MCF 10A (cell line): Measurements from ENCODE around the gene DCPS. TPM values are rescaled to one million over a fixed set of nuclear protein-coding genes. Genes with fewer than 3 reads are reported as not detected.

ENCODE experiments used
- BruUV-seq: library from RNA; stranded (reverse); fragments of 400-500 nt; replicated peaks from 2 replicates; lab custom pipeline; 2021; lab: Mats Ljungman, UMichigan
- CTCF ChIA-PET: fragments of 300-600 bp; sonication (Branson Sonifier 250); formaldehyde crosslinking; extraction: SDS; loops from one replicate; lab custom pipeline; 2021; ENCODE audit warnings: antibody characterized with exemption, inconsistent platforms; lab: Yijun Ruan, JAX
- POLR2A ChIA-PET: fragments of 300-600, 350-650 bp; sonication (Branson Sonifier 250); formaldehyde crosslinking; extraction: SDS; loops from one replicate; lab custom pipeline; 2020; ENCODE audit warnings: antibody characterized with exemption, inconsistent platforms; lab: Yijun Ruan, JAX
- DNase-seq: peaks from one replicate; pipeline ENCODE4 v3.0.0-alpha.2; 2018; ENCODE audit not compliant: unreplicated experiment
- H3K27ac Mint-ChIP-seq: one replicate; pipeline ENCODE4 v1.8.0; 2022; ENCODE audit warnings: mild to moderate bottlenecking, low read depth, mixed read lengths; ENCODE audit not compliant: unreplicated experiment
- H3K27me3 Mint-ChIP-seq: one replicate; pipeline ENCODE4 v1.8.0; 2022; ENCODE audit warnings: mixed read lengths; ENCODE audit not compliant: insufficient read depth, unreplicated experiment
- H3K36me3 Mint-ChIP-seq: one replicate; pipeline ENCODE4 v1.8.0; 2022; ENCODE audit warnings: mild to moderate bottlenecking, moderate library complexity, mixed read lengths; ENCODE audit not compliant: insufficient read depth, unreplicated experiment
- H3K4me1 Mint-ChIP-seq: one replicate; pipeline ENCODE4 v1.8.0; 2022; ENCODE audit warnings: mixed read lengths; ENCODE audit not compliant: insufficient read depth, unreplicated experiment
- H3K4me3 Mint-ChIP-seq: one replicate; pipeline ENCODE4 v1.8.0; 2022; ENCODE audit warnings: mild to moderate bottlenecking, moderate library complexity, mixed read lengths; ENCODE audit not compliant: unreplicated experiment
- H3K9me3 Mint-ChIP-seq: one replicate; pipeline ENCODE4 v1.8.0; 2022; ENCODE audit warnings: mixed read lengths; ENCODE audit not compliant: unreplicated experiment
- CTCF ChIP-seq: fragments of 200-600 bp; IDR thresholded peaks from one replicate; pipeline ENCODE4 v1.8.0; 2022; ENCODE audit warnings: antibody characterized with exemption, mild to moderate bottlenecking; ENCODE audit not compliant: unreplicated experiment
- intact Hi-C: fragments of 100-400 bp; cut with micrococcal nuclease; formaldehyde crosslinking; loops from 2 replicates; pipeline ENCODE4 v1.14.1; 2022
- total RNA-seq: library from RNA; stranded (reverse); gene quantifications from 2 replicates; pipeline ENCODE4 v1.2.3, GENCODE V29; 2022

DCPS gene
- total RNA-seq, 1 experiment from 2014 or later: 33.7 TPM

DNA sequence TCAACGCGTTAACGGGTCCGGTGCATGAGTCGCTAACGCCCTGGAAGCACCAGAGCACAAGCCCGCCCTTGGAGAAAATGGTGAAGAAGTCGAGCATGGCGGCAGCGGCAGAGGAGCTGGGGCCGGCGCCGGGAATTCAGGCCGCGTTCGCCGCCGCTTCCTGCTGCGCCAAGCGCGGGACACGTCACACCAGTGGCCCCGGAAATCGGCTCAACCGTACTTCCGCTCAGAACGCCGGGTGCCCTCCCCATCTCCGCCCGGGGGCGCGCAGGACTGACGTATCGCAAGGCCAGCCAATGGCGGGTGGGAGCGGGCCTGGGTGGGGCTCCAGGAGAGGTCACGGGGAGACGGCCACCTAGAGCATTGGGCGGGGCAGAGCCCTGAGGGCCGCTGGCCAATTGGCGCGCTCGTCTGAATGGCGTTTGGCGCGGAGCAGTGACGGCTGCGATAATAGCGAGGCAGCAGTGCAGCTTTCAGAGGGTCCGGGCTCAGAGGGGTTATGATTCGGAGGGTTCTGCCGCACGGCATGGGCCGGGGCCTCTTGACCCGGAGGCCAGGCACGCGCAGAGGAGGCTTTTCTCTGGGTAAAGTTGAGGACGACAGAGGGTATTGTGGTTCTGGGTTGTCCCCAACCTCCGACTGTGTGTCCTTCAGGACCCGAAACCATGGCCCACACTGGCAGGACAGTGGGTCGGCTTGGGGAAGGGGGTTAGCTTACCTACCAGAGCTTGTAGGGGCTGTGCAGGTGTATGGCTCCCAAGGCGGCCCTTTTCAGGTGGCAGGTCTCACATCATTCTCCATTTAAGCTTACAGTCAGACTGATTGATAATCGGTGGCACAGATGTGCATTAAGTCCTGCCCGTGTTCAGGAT is 34.9 kb upstream of the DCPS start, which contains the start of the genes FOXRED1 and SRPRA:
Gene FOXRED1 (plus strand): TSS at position 447 of the 872 bp plus-strand sequence. CDS start 53 bp downstream, at position 500.
Gene SRPRA (minus strand): TSS at position 188 of the 872 bp plus-strand sequence. CDS start 91 bp downstream, at position 97.
- no peak for TF ChIP-seq CTCF
- H3K36me3 Mint-ChIP-seq: peaks cover 60% of the 10 kb centered on the region
- H3K4me1 Mint-ChIP-seq: peaks cover 23% of the 10 kb centered on the region
- H3K27ac Mint-ChIP-seq: peak within 1 kb of the TSS; percentile 97
- ChIA-PET CTCF (interaction anchor here (0.6 kb wide), 1 partner anchor 41 kb away, joined by 3 read pairs; no protein-coding TSS in a partner anchor), POLR2A (interaction anchor here (0.5 to 3.4 kb wide), 21 partner anchors 10 to 1227 kb away, joined by 3 to 41 read pairs (median 3); partner anchors contain the start of genes DCPS, FAM118B, PUS3 and RPUSD4)
- H3K27me3 Mint-ChIP-seq: no peaks in the 10 kb centered on the region
- DNase-seq: peak; percentile 99
- peak within 1 kb of the TSS; percentile 94 for H3K4me3 Mint-ChIP-seq
- BruUV-seq: TSS peak; percentile 81
- intact Hi-C loops: loop anchor here (1.0 to 5.0 kb wide), 3 partner anchors 35 to 347 kb away; partner anchors contain the start of genes DCPS, FAM118B and RPUSD4
- H3K9me3 Mint-ChIP-seq: no peaks in the 10 kb centered on the region

DNA sequence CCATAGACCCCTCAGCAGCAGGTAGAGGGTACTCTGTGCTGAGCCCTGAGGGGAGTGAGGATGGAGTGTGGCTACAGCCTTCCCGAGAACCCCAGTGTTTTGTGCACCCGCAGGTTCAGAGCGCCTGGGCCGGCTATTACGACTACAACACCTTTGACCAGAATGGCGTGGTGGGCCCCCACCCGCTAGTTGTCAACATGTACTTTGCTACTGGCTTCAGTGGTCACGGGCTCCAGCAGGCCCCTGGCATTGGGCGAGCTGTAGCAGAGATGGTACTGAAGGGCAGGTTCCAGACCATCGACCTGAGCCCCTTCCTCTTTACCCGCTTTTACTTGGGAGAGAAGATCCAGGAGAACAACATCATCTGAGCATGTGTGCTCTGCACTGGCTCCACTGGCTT is 26.5 kb upstream of the DCPS start:
- no peak for TF ChIP-seq CTCF
- Mint-ChIP-seq H3K27ac (no peak overlapping the region), H3K9me3 (no peaks in the 10 kb centered on the region), H3K36me3 (peaks cover 15% of the 10 kb centered on the region), H3K27me3 (no peaks in the 10 kb centered on the region), H3K4me3 (no peak overlapping the region), H3K4me1 (peaks cover 11% of the 10 kb centered on the region)
- no peak for DNase-seq
- no TSS peak for BruUV-seq
- ChIA-PET POLR2A (no interaction called here), CTCF (interaction anchor here (0.6 kb wide), 1 partner anchor 92 kb away, joined by 3 read pairs; no protein-coding TSS in a partner anchor)
- intact Hi-C loops: no loop called here

DNA sequence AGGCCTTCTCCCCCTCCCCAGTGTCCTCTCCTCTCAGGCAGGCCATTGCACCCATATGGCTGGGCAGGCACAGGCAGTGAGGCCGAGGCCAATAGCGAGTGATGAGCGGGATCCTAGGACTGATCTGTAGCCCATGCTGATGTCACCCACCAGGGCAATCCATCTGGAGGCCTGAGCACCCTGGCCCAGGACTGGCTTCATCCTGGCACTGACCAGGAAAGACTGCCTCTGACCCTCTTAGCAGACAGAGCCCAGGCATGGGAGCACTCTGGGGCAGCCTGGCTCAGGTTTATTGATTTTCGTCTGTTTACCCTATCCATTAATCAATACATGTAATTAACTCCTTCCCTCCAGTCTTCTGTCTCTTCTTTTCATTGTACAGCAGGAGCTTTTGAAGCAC is 26.1 kb upstream of the DCPS start:
- Mint-ChIP-seq H3K4me1 (peaks cover 13% of the 10 kb centered on the region), H3K36me3 (peaks cover 12% of the 10 kb centered on the region), H3K27me3 (no peaks in the 10 kb centered on the region), H3K4me3 (no peak overlapping the region), H3K9me3 (no peaks in the 10 kb centered on the region), H3K27ac (no peak overlapping the region)
- no peak for DNase-seq
- no peak for TF ChIP-seq CTCF
- CTCF ChIA-PET: interaction anchor here (0.6 kb wide), 1 partner anchor 92 kb away, joined by 3 read pairs; no protein-coding TSS in a partner anchor
- BruUV-seq: no TSS peak
- intact Hi-C loops: no loop called here
- POLR2A ChIA-PET: interaction anchor here (2.5 kb wide), 1 partner anchor 9 kb away, joined by 6 read pairs; the partner anchor contains the start of genes FOXRED1 and SRPRA

DNA sequence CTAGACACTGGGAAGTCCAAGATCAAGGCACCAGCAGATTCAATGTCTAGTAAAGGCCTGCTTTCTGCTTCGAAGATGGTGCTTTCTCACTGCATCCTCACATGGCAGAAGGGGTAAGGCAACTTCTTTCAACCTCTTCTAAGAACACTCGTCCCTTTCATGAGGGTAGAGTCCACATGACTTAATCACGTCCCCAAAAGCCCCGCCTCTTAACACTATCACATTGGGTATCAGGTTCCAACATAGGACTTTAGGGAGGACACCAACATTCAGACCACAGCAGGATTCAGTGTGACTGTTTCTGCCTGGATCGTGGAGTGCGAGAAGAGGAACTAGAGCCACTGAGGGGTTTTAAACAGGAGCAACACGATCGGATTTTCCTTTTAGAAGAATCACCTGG is 24.7 kb upstream of the DCPS start:
- Mint-ChIP-seq H3K36me3 (peaks cover 7% of the 10 kb centered on the region), H3K4me1 (peaks cover 13% of the 10 kb centered on the region), H3K9me3 (no peaks in the 10 kb centered on the region), H3K27ac (no peak overlapping the region), H3K4me3 (no peak overlapping the region), H3K27me3 (no peaks in the 10 kb centered on the region)
- intact Hi-C loops: no loop called here
- BruUV-seq: no TSS peak
- CTCF ChIA-PET: interaction anchor here (0.6 kb wide), 1 partner anchor 40 kb away, joined by 4 read pairs; no protein-coding TSS in a partner anchor
- TF ChIP-seq CTCF: no peak
- POLR2A ChIA-PET: interaction anchor here (2.5 kb wide), 1 partner anchor 11 kb away, joined by 6 read pairs; the partner anchor contains the start of genes FOXRED1 and SRPRA
- DNase-seq: no peak
